Mesendoderm (in vitro differentiated cells): ENCODE measurements around the gene SDK2.
A peak's percentile ranks its signal among the peaks of the same experiment; 100 is the strongest.

Source experiments
- DNase-seq: peaks from one replicate; pipeline ENCODE4 v3.0.0; 2013
- H2AK5ac ChIP-seq: 2 replicates; pipeline ENCODE4 v1.6.1; 2013; ENCODE audit warnings: low read length, inconsistent platforms
- H2BK120ac ChIP-seq: 2 replicates; pipeline ENCODE4 v1.6.1; 2013; ENCODE audit warnings: low read depth, mild to moderate bottlenecking, low read length, moderate library complexity, mixed read lengths
- H2BK15ac ChIP-seq: replicated peaks from 2 replicates; pipeline ENCODE4 v1.6.1; 2013; ENCODE audit warnings: low read depth, mild to moderate bottlenecking, moderate library complexity
- H2BK5ac ChIP-seq: 2 replicates; pipeline ENCODE4 v1.6.1; 2013; ENCODE audit warnings: low read length, inconsistent platforms
- H3K18ac ChIP-seq: 2 replicates; pipeline ENCODE4 v1.6.1; 2013; ENCODE audit warnings: mild to moderate bottlenecking, low read length, mixed read lengths
- H3K23ac ChIP-seq: one replicate; pipeline ENCODE4 v1.6.1; 2013; ENCODE audit warnings: low read length
- H3K27ac ChIP-seq: 2 replicates; pipeline ENCODE4 v1.5.1; 2013; ENCODE audit warnings: low read depth, mild to moderate bottlenecking, inconsistent platforms, low read length, moderate library complexity
- H3K27me3 ChIP-seq: 2 replicates; pipeline ENCODE4 v1.6.1; 2013; ENCODE audit warnings: low read length, control low read depth, mild to moderate bottlenecking, inconsistent platforms; ENCODE audit not compliant: insufficient read depth, poor library complexity
- H3K36me3 ChIP-seq: 2 replicates; pipeline ENCODE4 v1.6.1; 2013; ENCODE audit warnings: low read length, inconsistent platforms; ENCODE audit not compliant: control insufficient read depth, insufficient read depth
- H3K4ac ChIP-seq: one replicate; pipeline ENCODE4 v1.6.1; 2013; ENCODE audit warnings: low read depth, mild to moderate bottlenecking, low read length, moderate library complexity
- H3K4me1 ChIP-seq: 2 replicates; pipeline ENCODE4 v1.6.1; 2013; ENCODE audit warnings: low read depth, low read length, inconsistent platforms; ENCODE audit not compliant: control insufficient read depth
- H3K4me2 ChIP-seq: 2 replicates; pipeline ENCODE4 v1.6.1; 2013; ENCODE audit warnings: low read length
- H3K4me3 ChIP-seq: 2 replicates; pipeline ENCODE4 v1.5.1; 2013; ENCODE audit warnings: mild to moderate bottlenecking, low read length
- H3K56ac ChIP-seq: one replicate; pipeline ENCODE4 v1.6.1; 2013; ENCODE audit warnings: low read length
- H3K79me1 ChIP-seq: 2 replicates; pipeline ENCODE4 v1.6.1; 2013; ENCODE audit warnings: low read length, inconsistent platforms
- H3K79me2 ChIP-seq: 2 replicates; pipeline ENCODE4 v1.6.1; 2013; ENCODE audit warnings: mild to moderate bottlenecking, low read length; ENCODE audit not compliant: control insufficient read depth, insufficient read depth
- H3K9ac ChIP-seq: 2 replicates; pipeline ENCODE4 v1.6.1; 2013; ENCODE audit warnings: low read length, inconsistent platforms
- H4K5ac ChIP-seq: one replicate; pipeline ENCODE4 v1.6.1; 2013; ENCODE audit warnings: low read length
- H4K8ac ChIP-seq: one replicate; pipeline ENCODE4 v1.6.1; 2013; ENCODE audit warnings: low read depth, mild to moderate bottlenecking, control low read depth, low read length, moderate library complexity
- WGBS: extraction: QIAGEN DNeasy Blood & Tissue Kit; methylation state at CpG from one replicate; pipeline ENCODE4 v1.1.7; 2013; ENCODE audit warnings: low lambda C conversion rate, missing lambda C conversion rate; ENCODE audit not compliant: insufficient coverage; ENCODE audit errors: extremely low coverage; 5-methylcytosine and 5-hydroxymethylcytosine counted together

The SDK2 gene

GRCh38 chr17:73292031-73292531 lies 352.2 kb downstream of the SDK2 start:
- H3K4me3 ChIP-seq, result no peak overlapping the region
- peak overlapping the region; percentile 94 for H3K23ac ChIP-seq
- no peak overlapping the region for H2BK5ac ChIP-seq
- H3K79me1 ChIP-seq, result peaks cover 42% of the 10 kb centered on the region
- no peak overlapping the region for H3K9ac ChIP-seq
- H3K36me3 ChIP-seq, result no peaks in the 10 kb centered on the region
- DNase-seq, result no peak
- H3K56ac ChIP-seq, result peak overlapping the region; percentile 2
- H3K27ac ChIP-seq, result no peak overlapping the region
- H3K4me1 ChIP-seq, result peaks cover 2% of the 10 kb centered on the region
- H3K79me2 ChIP-seq, result peaks cover 5% of the 10 kb centered on the region
- no peak overlapping the region for H3K4ac ChIP-seq
- H3K18ac ChIP-seq, result no peak overlapping the region
- WGBS, result no CpG with 5 or more reads among the region's 12 CpGs
- H2AK5ac ChIP-seq, result no peak overlapping the region
- H4K8ac ChIP-seq, result no peak overlapping the region
- no peak overlapping the region for H3K4me2 ChIP-seq
- H2BK120ac ChIP-seq, result no peak overlapping the region
- no peaks in the 10 kb centered on the region for H3K27me3 ChIP-seq
- H4K5ac ChIP-seq, result no peak overlapping the region
- no peak overlapping the region for H2BK15ac ChIP-seq

- Histone ChIP-seq H3K4me1 (peaks cover 2% of the 10 kb centered on the region), H2BK5ac (no peak overlapping the region), H3K18ac (no peak overlapping the region), H2BK120ac (no peak overlapping the region), H3K4me3 (no peak overlapping the region), H2AK5ac (no peak overlapping the region), H3K9ac (no peak overlapping the region), H3K36me3 (no peaks in the 10 kb centered on the region), H3K23ac (no peak overlapping the region), H3K79me1 (peaks cover 45% of the 10 kb centered on the region), H4K8ac (no peak overlapping the region), H4K5ac (no peak overlapping the region), H3K27ac (no peak overlapping the region), H3K27me3 (no peaks in the 10 kb centered on the region), H3K4me2 (no peak overlapping the region), H2BK15ac (no peak overlapping the region), H3K4ac (no peak overlapping the region), H3K79me2 (peaks cover 5% of the 10 kb centered on the region), H3K56ac (peak overlapping the region; percentile 47)
- WGBS, result no CpG with 5 or more reads among the region's 8 CpGs
- no peak for DNase-seq
These were observed 352.9 kb downstream of the SDK2 start for GRCh38 chr17:73291260-73291801.

GRCh38 chr17:73290399-73291259 lies 353.6 kb downstream of the SDK2 start:
- Histone ChIP-seq H3K23ac (no peak overlapping the region), H3K9ac (no peak overlapping the region), H3K79me1 (peaks cover 44% of the 10 kb centered on the region), H4K5ac (no peak overlapping the region), H2BK5ac (no peak overlapping the region), H3K4ac (no peak overlapping the region), H3K27me3 (no peaks in the 10 kb centered on the region), H2BK120ac (no peak overlapping the region), H3K27ac (no peak overlapping the region), H4K8ac (no peak overlapping the region), H3K36me3 (peaks cover 1% of the 10 kb centered on the region), H3K56ac (peak overlapping the region; percentile 47), H3K18ac (no peak overlapping the region), H3K4me1 (peaks cover 2% of the 10 kb centered on the region), H3K4me3 (no peak overlapping the region), H2AK5ac (no peak overlapping the region), H3K79me2 (peaks cover 5% of the 10 kb centered on the region), H2BK15ac (no peak overlapping the region), H3K4me2 (no peak overlapping the region)
- no peak for DNase-seq
- no CpG with 5 or more reads among the region's 16 CpGs for WGBS

GRCh38 chr17:73289549-73290254 lies 354.5 kb downstream of the SDK2 start:
- Histone ChIP-seq H4K8ac (no peak overlapping the region), H2AK5ac (no peak overlapping the region), H3K9ac (no peak overlapping the region), H2BK120ac (no peak overlapping the region), H3K18ac (no peak overlapping the region), H2BK5ac (no peak overlapping the region), H2BK15ac (no peak overlapping the region), H3K4me1 (peaks cover 2% of the 10 kb centered on the region), H3K4ac (no peak overlapping the region), H3K4me2 (no peak overlapping the region), H3K23ac (no peak overlapping the region), H3K56ac (no peak overlapping the region), H3K27ac (no peak overlapping the region), H3K36me3 (peaks cover 1% of the 10 kb centered on the region), H4K5ac (no peak overlapping the region), H3K79me1 (peaks cover 44% of the 10 kb centered on the region), H3K27me3 (no peaks in the 10 kb centered on the region), H3K79me2 (peaks cover 3% of the 10 kb centered on the region), H3K4me3 (no peak overlapping the region)
- no CpG with 5 or more reads among the region's 7 CpGs for WGBS
- no peak for DNase-seq

GRCh38 chr17:73288534-73289302 lies 355.5 kb downstream of the SDK2 start:
- no CpG with 5 or more reads among the region's 19 CpGs for WGBS
- Histone ChIP-seq H4K5ac (no peak overlapping the region), H3K4me3 (no peak overlapping the region)

More at GRCh38 chr17:73288534-73289302, 355.5 kb downstream of the SDK2 start:
- Histone ChIP-seq H4K8ac (no peak overlapping the region), H3K4me1 (peaks cover 2% of the 10 kb centered on the region), H3K23ac (peak overlapping the region; percentile 80), H2BK5ac (no peak overlapping the region), H2BK15ac (no peak overlapping the region), H2BK120ac (no peak overlapping the region), H3K18ac (no peak overlapping the region), H3K4me2 (no peak overlapping the region), H3K79me2 (peaks cover 3% of the 10 kb centered on the region), H3K27me3 (no peaks in the 10 kb centered on the region), H3K56ac (no peak overlapping the region), H3K79me1 (peaks cover 42% of the 10 kb centered on the region), H3K4ac (no peak overlapping the region), H3K27ac (no peak overlapping the region), H2AK5ac (no peak overlapping the region), H3K9ac (no peak overlapping the region), H3K36me3 (peaks cover 1% of the 10 kb centered on the region)
- DNase-seq, result no peak
